Measurements from ENCODE around the gene LRRC59. TPM values are rescaled to one million over a fixed set of nuclear protein-coding genes. Genes with fewer than 3 reads are reported as not detected.
"Not testable (repeated sequence)": the region's sequence is repeated elsewhere in the genome, so short reads cannot be mapped to it uniquely, and the experiment has no call there.

LRRC59 gene
- 105 and 116 TPM in 2 replicates for total RNA-seq

- DNase-seq (ENCODE audit: low read depth in 2 of 2) = peak; percentile 67 to 87
These were observed at the start of gene LRRC59 for GRCh38 chr17:50397111-50397918. TSS of gene LRRC59 (minus strand) at chr17:50397523. CDS start at chr17:50397317, 206 bp downstream.

GRCh38 chr17:50445730-50446325, 48.5 kb upstream of the LRRC59 start:
- no peak for DNase-seq (ENCODE audit: low read depth in 2 of 2)

- DNase-seq (ENCODE audit: low read depth in 2 of 2) = no peak
These were observed 47.8 kb upstream of the LRRC59 start for GRCh38 chr17:50444841-50445715.

GRCh38 chr17:50443505-50443974, 46.2 kb upstream of the LRRC59 start:
- DNase-seq (ENCODE audit: low read depth in 2 of 2) = no peak

- no peak for DNase-seq (ENCODE audit: low read depth in 2 of 2)
These were observed 43.8 kb upstream of the LRRC59 start for GRCh38 chr17:50440838-50441829.

- no peak for DNase-seq (ENCODE audit: low read depth in 2 of 2)
These were observed 43.0 kb upstream of the LRRC59 start for GRCh38 chr17:50440172-50440837.

GRCh38 chr17:50439008-50439407, 41.7 kb upstream of the LRRC59 start:
- DNase-seq (ENCODE audit: low read depth in 2 of 2) = no peak

GRCh38 chr17:50437409-50437808, 40.1 kb upstream of the LRRC59 start:
- no peak for DNase-seq (ENCODE audit: low read depth in 2 of 2)

GRCh38 chr17:50432125-50432762, 34.9 kb upstream of the LRRC59 start:
- DNase-seq (ENCODE audit: low read depth in 2 of 2) = no peak

GRCh38 chr17:50430821-50431618, 33.7 kb upstream of the LRRC59 start:
- no peak for DNase-seq (ENCODE audit: low read depth in 2 of 2)

- DNase-seq (ENCODE audit: low read depth in 2 of 2) = no peak
These were observed 32.5 kb upstream of the LRRC59 start for GRCh38 chr17:50429793-50430192.

GRCh38 chr17:50428831-50429424, 31.6 kb upstream of the LRRC59 start:
- no peak for DNase-seq (ENCODE audit: low read depth in 2 of 2)

- DNase-seq (ENCODE audit: low read depth in 2 of 2) = not testable (repeated sequence)
These were observed 30.8 kb upstream of the LRRC59 start for GRCh38 chr17:50428126-50428525.

GRCh38 chr17:50426814-50427787, 29.8 kb upstream of the LRRC59 start:
- DNase-seq (ENCODE audit: low read depth in 2 of 2) = peak in 1 of 2 donors; percentile 23

- DNase-seq (ENCODE audit: low read depth in 2 of 2) = no peak
These were observed 29.1 kb upstream of the LRRC59 start for GRCh38 chr17:50426472-50426782.

GRCh38 chr17:50425682-50426471, 28.6 kb upstream of the LRRC59 start, which contains the start of gene ACSF2:
TSS of gene ACSF2 (plus strand) at chr17:50426218. CDS start at chr17:50426262, 44 bp downstream.
- DNase-seq (ENCODE audit: low read depth in 2 of 2) = peak in 1 of 2 donors; percentile 47
